H4 (cell line): ENCODE data around the gene FBXL13. TPM values are rescaled to one million over a fixed set of nuclear protein-coding genes. Genes with fewer than 3 reads are reported as not detected.
A peak's percentile ranks its signal among the peaks of the same experiment; 100 is the strongest.
"Not testable (repeated sequence)": the region's sequence is repeated elsewhere in the genome, so short reads cannot be mapped to it uniquely, and the experiment has no call there.

Source experiments
- DNase-seq: peaks from one replicate; pipeline ENCODE4 v3.0.0-alpha.2; 2015; ENCODE audit warnings: low spot score
- total RNA-seq: library from RNA; depleted of rRNA; stranded (reverse); fragments of >200 nt; shearing (Covaris generic); gene quantifications from 2 replicates; pipeline ENCODE4 v1.2.3, GENCODE V29; 2014

Gene FBXL13
- total RNA-seq, 1 experiment from 2014 or later: 0.50 TPM

DNA sequence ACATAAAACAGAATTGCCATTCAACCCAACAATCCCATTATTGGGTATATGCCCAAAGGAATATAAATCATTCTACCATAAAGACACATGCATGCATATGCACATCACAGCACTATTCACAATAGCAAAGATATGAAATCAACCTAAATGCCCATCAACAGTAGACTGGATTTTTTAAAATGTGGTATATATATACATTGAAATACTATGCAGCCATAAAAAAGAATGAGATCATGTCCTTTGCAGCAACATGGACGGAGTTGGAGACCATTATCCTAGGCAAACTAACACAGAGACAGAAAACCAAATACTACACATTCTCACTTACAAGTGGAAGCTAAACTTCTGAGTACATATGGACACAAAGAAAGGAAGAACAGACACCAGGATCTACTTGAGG lies 51.0 kb downstream of the FBXL13 start:
- DNase-seq: not testable (repeated sequence)

GRCh38 chr7:103021490-103021889 lies 53.1 kb downstream of the FBXL13 start:
- not testable (repeated sequence) for DNase-seq

DNA sequence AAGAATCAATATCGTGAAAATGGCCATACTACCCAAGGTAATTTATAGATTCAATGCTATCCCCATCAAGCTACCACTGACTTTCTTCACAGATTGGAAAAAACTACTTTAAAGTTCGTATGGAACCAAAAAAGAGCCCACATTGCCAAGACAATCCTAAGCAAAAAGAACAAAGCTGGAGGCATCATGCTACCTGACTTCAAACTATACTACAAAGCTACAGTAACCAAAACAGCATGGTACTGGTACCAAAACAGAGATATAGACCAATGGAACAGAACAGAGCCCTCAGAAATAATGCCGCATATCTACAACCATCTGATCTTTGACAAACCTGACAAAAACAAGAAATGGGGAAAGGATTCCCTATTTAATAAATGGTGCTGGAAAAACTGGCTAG lies 53.7 kb downstream of the FBXL13 start:
- DNase-seq: not testable (repeated sequence)

- not testable (repeated sequence) for DNase-seq
These were observed 56.3 kb downstream of the FBXL13 start for GRCh38 chr7:103018295-103018694.

GRCh38 chr7:103011650-103012049 lies 62.9 kb downstream of the FBXL13 start:
- DNase-seq: no peak

GRCh38 chr7:103010211-103010610 lies 64.4 kb downstream of the FBXL13 start:
- DNase-seq: no peak

DNA sequence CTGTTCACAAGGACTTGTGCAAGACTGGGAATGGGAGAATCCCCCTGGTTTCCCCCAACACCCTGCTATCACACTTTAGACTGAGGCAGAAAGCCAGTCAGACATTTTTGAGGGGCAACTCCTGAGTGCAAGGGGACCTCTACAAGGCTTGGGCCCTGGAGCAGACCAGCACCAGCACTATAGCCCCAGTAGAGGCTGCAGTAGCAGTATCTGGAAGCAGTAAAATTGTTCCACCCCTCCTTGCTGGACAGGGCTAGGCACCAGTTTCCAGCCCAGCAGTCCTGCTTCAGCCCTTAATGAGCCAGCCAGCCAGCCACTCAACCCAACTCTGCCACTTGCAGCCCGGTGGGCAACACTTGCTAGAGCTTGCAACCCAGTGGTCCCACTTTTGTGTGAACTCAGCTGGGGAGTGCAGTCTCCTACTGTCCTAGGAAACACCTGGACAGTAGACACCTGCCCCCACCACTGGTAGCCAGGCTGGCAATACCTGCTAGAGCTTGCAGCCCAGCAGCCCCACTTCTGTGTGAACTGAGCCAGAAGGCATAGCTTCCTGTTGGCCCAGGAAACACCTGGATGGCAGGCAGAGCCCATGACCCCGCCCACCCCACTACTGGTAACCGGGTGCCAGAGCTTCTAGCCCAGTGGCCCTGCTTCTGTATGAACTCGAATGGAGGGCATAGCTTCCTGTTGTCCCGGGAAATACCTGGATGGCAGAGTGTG lies 65.0 kb downstream of the FBXL13 start:
- no peak for DNase-seq

GRCh38 chr7:103003004-103003403 lies 71.6 kb downstream of the FBXL13 start:
- no peak for DNase-seq

DNA sequence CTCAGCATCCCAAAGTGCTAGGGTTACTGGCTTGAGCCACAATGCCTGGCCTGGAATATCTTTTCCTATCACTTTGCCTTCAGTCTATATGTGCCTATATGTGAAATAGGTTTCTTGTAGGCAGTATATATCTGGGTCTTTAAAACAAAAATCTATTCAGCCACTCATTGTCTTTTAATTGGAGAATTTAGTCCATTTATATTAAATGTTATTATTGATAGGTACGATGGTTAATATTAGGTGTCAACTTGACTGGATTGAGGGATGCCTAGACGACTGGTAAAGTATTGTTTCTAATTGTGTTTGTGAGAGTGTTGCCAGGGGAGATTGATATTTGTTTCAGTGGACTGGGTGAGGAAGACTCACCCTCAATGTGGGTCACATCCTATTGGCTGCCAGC lies 73.4 kb downstream of the FBXL13 start:
- no peak for DNase-seq

- DNase-seq: no peak
These were observed 77.6 kb downstream of the FBXL13 start for GRCh38 chr7:102996957-102997356.

DNA sequence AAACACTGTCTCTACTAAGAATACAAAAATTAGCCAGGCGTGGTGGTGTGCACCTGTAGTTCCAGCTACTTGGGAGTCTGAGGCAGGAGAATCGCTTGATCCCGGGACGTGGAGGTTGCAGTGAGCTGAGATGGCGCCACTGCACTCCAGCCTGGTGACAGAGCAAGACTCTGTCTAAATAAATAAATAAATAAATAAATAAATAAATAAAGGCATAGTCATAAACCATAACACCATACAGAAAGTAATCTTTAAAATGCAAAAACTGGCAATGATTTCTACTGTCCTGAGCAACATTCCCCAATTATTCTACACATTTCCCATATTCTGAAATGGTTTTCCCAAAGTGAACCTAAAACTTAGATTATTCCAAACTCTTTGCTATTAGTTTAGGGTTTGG lies 79.0 kb downstream of the FBXL13 start:
- DNase-seq: not testable (repeated sequence)

GRCh38 chr7:102994567-102994966 lies 80.0 kb downstream of the FBXL13 start:
- no peak for DNase-seq

- no peak for DNase-seq
These were observed 80.9 kb downstream of the FBXL13 start for GRCh38 chr7:102993718-102994029.

DNA sequence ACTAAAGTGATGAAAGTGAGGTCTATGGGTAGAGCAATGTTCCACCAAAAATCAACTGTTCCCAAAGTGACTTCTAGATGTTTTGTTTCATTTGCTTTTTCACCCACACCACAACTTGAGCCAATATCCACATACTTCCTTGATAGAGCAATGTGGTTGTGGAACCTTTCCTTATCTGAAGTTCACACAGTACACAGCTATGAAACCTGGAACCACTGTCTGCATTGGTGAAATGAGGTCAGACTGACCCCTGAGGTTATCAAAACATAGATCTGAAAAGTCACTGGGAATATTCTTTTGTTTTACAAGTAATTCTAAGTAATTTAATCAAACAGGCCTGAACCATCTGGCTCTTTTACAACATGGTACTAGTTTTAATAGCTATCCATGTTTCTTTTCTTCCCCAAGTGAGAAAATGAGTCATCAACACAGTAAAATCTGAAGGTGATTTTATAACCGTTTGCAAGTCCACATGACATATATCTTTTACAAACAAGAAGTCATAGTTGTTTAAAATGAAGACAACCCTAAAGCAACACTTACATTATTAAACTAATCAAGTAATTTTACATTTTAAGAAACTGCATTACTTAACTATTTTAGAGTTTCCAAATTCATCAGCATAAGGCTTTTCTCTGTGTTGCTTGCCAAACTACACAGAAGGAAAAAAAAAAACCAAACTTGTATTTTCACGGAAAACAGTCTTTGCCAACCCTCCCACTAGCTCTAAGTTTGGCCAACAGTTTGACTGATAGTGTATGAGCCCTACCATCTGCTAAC lies 81.5 kb downstream of the FBXL13 start:
- DNase-seq: peak; percentile 74

GRCh38 chr7:102992509-102992937 lies 82.1 kb downstream of the FBXL13 start:
- DNase-seq: no peak

GRCh38 chr7:102991540-102992214 lies 82.9 kb downstream of the FBXL13 start:
- peak; percentile 93 for DNase-seq

DNA sequence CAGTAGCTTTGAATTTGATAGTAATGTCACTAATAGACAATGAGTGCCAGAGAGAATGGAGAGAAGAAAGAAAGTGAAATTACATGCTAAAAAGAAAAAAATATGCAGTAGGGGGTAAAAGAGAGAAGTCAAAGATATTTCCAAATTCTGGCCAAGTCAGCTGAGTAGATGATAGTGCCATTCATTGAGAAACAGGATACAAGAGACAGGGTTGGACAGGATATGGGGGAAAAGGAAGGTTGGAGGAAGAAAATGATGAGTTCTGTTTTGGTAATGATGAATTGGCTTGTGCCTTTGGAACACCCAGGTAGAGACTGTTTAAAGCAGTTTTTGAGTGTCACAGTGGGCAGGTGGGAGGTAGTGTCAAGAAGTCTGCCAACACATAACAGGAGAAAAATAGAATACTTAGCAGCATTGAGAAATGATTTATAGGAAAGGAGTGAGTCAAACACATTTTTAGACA lies 83.5 kb downstream of the FBXL13 start:
- DNase-seq: no peak

- DNase-seq: no peak
These were observed 84.0 kb downstream of the FBXL13 start for GRCh38 chr7:102990642-102991041.

DNA sequence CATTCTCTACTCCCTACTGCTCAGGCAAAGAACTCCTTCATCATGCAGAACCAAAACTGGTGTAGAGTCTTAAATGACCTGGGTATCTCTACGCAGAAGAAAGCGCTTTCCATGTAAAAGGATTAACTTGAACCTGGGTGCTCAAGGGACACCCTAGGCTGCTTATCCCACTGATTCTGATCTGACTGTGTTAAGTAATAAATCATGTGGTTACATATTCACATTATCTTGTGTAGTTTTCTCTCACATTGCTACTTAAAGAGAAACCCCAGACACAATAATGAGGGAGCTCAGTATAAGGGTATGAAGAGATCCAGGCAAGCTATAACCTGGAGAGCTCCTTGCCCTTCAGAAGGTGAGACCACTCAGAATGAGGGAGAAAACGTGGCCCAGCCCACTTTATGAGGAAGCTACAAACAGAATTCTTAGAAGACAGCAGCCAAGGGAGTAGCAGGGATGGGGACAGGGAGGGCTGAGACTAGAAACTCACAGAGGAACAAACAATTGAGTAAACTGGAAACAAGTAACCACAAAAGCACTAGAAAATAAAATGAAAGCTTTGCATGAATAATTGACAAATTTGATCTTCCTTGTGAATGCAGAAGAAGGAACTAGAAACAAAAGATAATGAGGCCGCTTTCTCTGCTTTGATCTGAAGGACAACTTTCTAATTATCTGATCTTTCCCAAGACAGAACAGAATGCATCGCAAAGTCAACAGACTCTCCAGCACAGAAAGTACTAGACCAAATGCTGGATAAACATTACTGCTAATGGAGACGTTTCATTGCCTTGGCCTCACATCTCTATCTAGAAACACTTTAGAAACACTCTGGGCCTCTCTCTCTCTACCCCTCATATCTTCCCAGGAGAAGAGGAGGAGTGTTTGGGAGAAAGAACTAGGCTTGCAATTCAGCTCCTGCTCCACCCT lies 85.7 kb downstream of the FBXL13 start:
- no peak for DNase-seq

DNA sequence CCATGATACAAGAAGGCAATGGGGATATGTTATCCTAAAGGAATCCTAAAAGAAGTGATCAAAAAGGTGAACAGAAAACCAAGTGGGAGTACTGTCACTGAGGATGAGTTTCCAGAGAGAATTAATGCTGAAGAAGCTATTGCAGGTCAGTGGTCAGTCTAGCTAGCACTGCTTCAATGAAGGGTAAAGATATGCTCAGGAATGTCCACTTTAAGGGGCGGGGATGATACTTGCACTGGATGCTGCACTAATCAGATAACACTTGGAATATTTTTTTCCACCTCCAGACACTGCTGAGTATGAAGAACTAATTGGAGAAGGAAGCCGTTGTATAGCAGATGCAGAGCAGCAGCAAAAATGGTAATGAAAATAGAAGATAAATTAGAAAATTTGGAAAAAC lies 86.5 kb downstream of the FBXL13 start:
- no peak for DNase-seq

GRCh38 chr7:102985176-102985783 lies 89.3 kb downstream of the FBXL13 start:
- no peak for DNase-seq
